Measurements from ENCODE around the gene TNNC2.

Gene TNNC2

GRCh38 chr20:45845452-45845851 lies 18.3 kb upstream of the TNNC2 start:
- Histone ChIP-seq H3K27ac (ENCODE audit: low read depth, low read length) (no peak overlapping the region), H3K4me3 (ENCODE audit: low read depth, low read length) (no peak overlapping the region), H3K27me3 (ENCODE audit: control insufficient read depth, insufficient read depth, low read length) (no peaks in the 10 kb centered on the region), H3K36me3 (ENCODE audit: control insufficient read depth, insufficient read depth, low read length) (peaks cover 68% of the 10 kb centered on the region), H3K9me3 (ENCODE audit: control insufficient read depth, insufficient read depth, low read length) (no peaks in the 10 kb centered on the region), H3K9ac (ENCODE audit: low read depth, low read length) (no peak overlapping the region), H3K4me1 (ENCODE audit: control insufficient read depth, insufficient read depth, low read length) (no peaks in the 10 kb centered on the region)

DNA sequence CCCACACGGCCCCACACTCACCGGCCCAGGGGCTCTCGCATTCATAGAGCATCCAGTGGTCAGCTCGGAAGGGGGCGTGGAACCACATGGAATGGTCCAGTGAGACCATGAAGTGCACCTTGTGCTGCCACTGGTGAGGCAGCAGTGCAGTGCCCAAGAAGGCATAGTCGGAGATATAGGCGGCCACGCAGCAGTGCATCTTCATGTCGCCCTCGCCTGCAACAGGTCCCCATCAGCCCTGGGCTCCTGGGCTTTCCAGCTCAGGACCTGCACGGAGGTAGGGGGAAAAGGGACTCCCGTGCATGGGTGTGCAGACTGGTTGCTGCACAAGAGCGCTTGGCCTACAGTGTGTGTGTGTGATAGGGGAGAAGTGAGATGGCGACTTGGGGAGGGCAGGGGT lies 16.4 kb upstream of the TNNC2 start:
- H3K36me3 ChIP-seq (ENCODE audit: control insufficient read depth, insufficient read depth, low read length) = peaks cover 73% of the 10 kb centered on the region
- H3K27ac ChIP-seq (ENCODE audit: low read depth, low read length) = no peak overlapping the region
- no peak overlapping the region for H3K4me3 ChIP-seq (ENCODE audit: low read depth, low read length)
- no peaks in the 10 kb centered on the region for H3K27me3 ChIP-seq (ENCODE audit: control insufficient read depth, insufficient read depth, low read length)
- no peaks in the 10 kb centered on the region for H3K4me1 ChIP-seq (ENCODE audit: control insufficient read depth, insufficient read depth, low read length)
- no peak overlapping the region for H3K9ac ChIP-seq (ENCODE audit: low read depth, low read length)
- no peaks in the 10 kb centered on the region for H3K9me3 ChIP-seq (ENCODE audit: control insufficient read depth, insufficient read depth, low read length)

DNA sequence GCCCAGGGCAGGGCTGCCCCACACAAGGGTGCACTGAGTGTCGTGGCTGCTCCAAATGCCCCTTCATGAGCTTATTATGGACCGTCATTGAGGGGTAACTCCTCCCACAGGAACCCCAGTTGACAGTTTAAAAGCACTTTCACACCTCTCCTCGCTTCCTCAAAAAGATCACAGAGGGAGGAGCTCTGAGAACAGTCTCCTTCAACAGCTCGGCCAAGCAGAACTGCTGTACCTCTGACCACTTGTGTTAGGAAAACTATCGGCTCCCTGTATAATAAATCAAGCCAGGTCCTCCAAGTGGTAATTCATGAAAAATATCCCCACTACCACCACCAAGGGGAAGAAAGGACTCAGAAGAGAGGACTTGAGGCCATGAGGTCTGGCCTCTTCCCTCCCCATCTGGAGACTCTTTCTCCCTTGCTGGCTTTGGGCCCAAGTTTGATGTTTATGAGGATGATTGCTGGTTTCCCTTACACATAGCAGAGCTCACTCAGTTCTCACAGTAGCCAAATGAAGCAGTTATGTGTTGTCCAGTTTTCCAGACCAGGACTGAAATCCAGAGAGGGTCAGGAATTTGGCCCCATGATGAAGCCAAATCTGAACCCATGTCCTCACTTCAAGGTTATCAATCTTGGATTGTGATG lies 15.2 kb upstream of the TNNC2 start:
- H3K9me3 ChIP-seq (ENCODE audit: control insufficient read depth, insufficient read depth, low read length) = no peaks in the 10 kb centered on the region
- no peak overlapping the region for H3K4me3 ChIP-seq (ENCODE audit: low read depth, low read length)
- H3K27me3 ChIP-seq (ENCODE audit: control insufficient read depth, insufficient read depth, low read length) = no peaks in the 10 kb centered on the region
- H3K9ac ChIP-seq (ENCODE audit: low read depth, low read length) = no peak overlapping the region
- no peak overlapping the region for H3K27ac ChIP-seq (ENCODE audit: low read depth, low read length)
- H3K4me1 ChIP-seq (ENCODE audit: control insufficient read depth, insufficient read depth, low read length) = no peaks in the 10 kb centered on the region
- H3K36me3 ChIP-seq (ENCODE audit: control insufficient read depth, insufficient read depth, low read length) = peaks cover 68% of the 10 kb centered on the region

DNA sequence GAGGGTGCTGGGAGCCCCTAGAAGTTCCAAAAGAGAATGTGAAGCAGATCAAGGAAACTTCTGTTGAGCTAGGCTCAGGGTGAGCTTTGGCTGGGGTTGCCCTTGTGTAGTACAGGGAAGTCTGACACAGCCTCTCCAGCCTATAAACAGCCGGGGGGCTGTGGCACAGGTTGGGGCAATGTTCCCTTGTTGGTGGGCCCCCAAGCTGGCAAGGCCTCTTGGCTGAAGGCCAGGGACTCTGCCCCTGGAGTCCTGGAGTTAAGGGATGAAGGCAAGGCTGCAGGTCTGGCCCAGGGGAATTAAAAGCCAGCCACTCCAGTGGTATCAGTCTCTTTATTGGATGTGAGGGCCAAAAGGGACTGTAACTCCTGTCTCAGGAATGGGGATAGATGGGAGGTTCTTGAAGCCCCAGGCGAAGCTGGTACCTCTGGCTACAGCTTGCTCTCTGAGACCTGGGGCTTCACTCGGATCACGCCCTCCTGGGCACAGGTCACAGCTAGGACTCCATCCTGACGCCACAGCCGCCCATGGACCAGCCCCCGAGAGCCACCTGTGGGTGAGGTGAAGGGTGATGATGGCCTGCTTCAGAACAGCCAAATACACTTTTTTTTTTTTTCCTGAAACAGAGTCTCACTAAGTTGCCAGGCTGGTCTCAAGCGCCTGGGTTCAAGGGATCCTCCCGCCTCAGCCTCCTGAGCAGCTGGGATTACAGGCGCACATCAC lies 14.5 kb upstream of the TNNC2 start:
- H3K27ac ChIP-seq (ENCODE audit: low read depth, low read length) = no peak overlapping the region
- H3K4me1 ChIP-seq (ENCODE audit: control insufficient read depth, insufficient read depth, low read length) = no peaks in the 10 kb centered on the region
- peaks cover 73% of the 10 kb centered on the region for H3K36me3 ChIP-seq (ENCODE audit: control insufficient read depth, insufficient read depth, low read length)
- H3K27me3 ChIP-seq (ENCODE audit: control insufficient read depth, insufficient read depth, low read length) = no peaks in the 10 kb centered on the region
- no peak overlapping the region for H3K4me3 ChIP-seq (ENCODE audit: low read depth, low read length)
- H3K9me3 ChIP-seq (ENCODE audit: control insufficient read depth, insufficient read depth, low read length) = no peaks in the 10 kb centered on the region
- no peak overlapping the region for H3K9ac ChIP-seq (ENCODE audit: low read depth, low read length)

DNA sequence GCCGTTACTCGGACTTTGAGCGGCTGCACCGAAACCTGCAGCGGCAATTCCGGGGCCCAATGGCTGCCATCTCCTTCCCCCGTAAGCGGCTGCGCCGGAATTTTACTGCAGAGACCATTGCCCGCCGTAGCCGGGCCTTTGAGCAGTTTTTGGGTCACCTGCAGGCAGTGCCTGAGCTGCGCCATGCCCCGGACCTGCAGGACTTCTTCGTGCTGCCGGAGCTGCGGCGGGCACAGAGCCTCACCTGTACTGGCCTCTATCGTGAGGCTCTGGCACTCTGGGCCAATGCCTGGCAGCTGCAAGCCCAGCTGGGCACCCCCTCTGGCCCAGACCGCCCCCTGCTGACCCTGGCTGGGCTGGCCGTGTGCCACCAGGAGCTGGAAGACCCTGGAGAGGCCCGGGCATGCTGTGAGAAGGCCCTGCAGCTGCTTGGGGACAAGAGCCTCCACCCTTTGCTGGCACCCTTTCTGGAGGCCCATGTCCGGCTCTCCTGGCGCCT lies 13.6 kb upstream of the TNNC2 start:
- Histone ChIP-seq H3K27me3 (ENCODE audit: control insufficient read depth, insufficient read depth, low read length) (no peaks in the 10 kb centered on the region), H3K9ac (ENCODE audit: low read depth, low read length) (no peak overlapping the region), H3K36me3 (ENCODE audit: control insufficient read depth, insufficient read depth, low read length) (peaks cover 69% of the 10 kb centered on the region), H3K4me1 (ENCODE audit: control insufficient read depth, insufficient read depth, low read length) (no peaks in the 10 kb centered on the region; the same call in 1 of the 2 replicates), H3K9me3 (ENCODE audit: control insufficient read depth, insufficient read depth, low read length) (no peaks in the 10 kb centered on the region), H3K27ac (ENCODE audit: low read depth, low read length) (no peak overlapping the region), H3K4me3 (ENCODE audit: low read depth, low read length) (no peak overlapping the region)

GRCh38 chr20:45836841-45837240 lies 9.7 kb upstream of the TNNC2 start:
- Histone ChIP-seq H3K4me3 (ENCODE audit: low read depth, low read length) (no peak overlapping the region), H3K27me3 (ENCODE audit: control insufficient read depth, insufficient read depth, low read length) (no peaks in the 10 kb centered on the region; the same call in 1 of the 2 replicates), H3K9me3 (ENCODE audit: control insufficient read depth, insufficient read depth, low read length) (no peaks in the 10 kb centered on the region), H3K27ac (ENCODE audit: low read depth, low read length) (no peak overlapping the region), H3K4me1 (ENCODE audit: control insufficient read depth, insufficient read depth, low read length) (peaks cover 19% of the 10 kb centered on the region), H3K36me3 (ENCODE audit: control insufficient read depth, insufficient read depth, low read length) (peaks cover 41% of the 10 kb centered on the region), H3K9ac (ENCODE audit: low read depth, low read length) (no peak overlapping the region)

DNA sequence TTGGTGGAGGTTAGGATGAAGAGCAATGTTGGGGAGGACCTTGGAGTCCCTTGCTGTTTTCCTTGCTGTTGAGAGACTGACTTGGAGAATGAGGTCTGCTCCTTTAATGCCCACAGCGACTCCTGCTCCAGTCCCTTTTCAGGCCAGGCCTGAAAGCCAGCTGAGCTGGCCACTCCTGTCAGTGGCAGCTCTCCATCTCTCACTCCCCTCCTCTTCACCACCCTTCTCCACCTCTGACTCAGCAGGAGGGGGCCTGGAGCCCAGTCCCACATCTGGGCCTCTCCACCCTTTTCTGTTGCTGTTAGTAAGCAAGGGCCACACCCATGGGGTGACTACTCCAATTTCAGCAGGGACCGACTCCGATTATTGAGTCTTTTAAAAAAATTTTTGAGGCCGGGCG lies 8.7 kb upstream of the TNNC2 start:
- H3K4me3 ChIP-seq (ENCODE audit: low read depth, low read length) = no peak overlapping the region
- peaks cover 32% of the 10 kb centered on the region for H3K36me3 ChIP-seq (ENCODE audit: control insufficient read depth, insufficient read depth, low read length)
- H3K9ac ChIP-seq (ENCODE audit: low read depth, low read length) = no peak overlapping the region
- H3K27me3 ChIP-seq (ENCODE audit: control insufficient read depth, insufficient read depth, low read length) = no peaks in the 10 kb centered on the region; the same call in 1 of the 2 replicates
- H3K9me3 ChIP-seq (ENCODE audit: control insufficient read depth, insufficient read depth, low read length) = no peaks in the 10 kb centered on the region
- H3K4me1 ChIP-seq (ENCODE audit: control insufficient read depth, insufficient read depth, low read length) = peaks cover 19% of the 10 kb centered on the region
- H3K27ac ChIP-seq (ENCODE audit: low read depth, low read length) = no peak overlapping the region

DNA sequence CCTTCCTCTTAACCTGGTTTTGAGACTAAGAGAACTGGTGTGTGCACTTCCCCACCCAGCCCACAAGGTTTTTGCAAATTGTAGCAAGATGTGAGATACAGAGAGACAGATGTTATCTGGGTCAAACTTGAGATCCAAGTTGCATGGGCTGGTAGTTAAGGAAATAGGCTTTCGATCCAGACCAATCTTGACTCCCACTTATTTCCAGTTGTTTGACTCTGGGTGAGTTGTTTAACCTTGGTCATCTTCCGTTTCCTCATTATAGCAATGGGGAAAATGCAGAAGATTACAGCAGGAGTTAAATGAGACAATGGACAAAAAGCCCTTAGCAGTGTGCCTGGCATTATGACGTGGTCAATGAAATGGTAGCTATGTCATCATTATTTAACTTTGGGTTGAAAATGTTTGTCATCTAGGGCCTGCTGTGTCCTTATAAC lies 8.2 kb upstream of the TNNC2 start:
- no peak overlapping the region for H3K9ac ChIP-seq (ENCODE audit: low read depth, low read length)
- H3K27ac ChIP-seq (ENCODE audit: low read depth, low read length) = no peak overlapping the region
- no peak overlapping the region for H3K4me3 ChIP-seq (ENCODE audit: low read depth, low read length)

GRCh38 chr20:45834797-45835161 lies 7.7 kb upstream of the TNNC2 start:
- Histone ChIP-seq H3K4me3 (ENCODE audit: low read depth, low read length) (peak overlapping the region; percentile 79), H3K27ac (ENCODE audit: low read depth, low read length) (no peak overlapping the region), H3K36me3 (ENCODE audit: control insufficient read depth, insufficient read depth, low read length) (peaks cover 22% of the 10 kb centered on the region), H3K9me3 (ENCODE audit: control insufficient read depth, insufficient read depth, low read length) (no peaks in the 10 kb centered on the region), H3K27me3 (ENCODE audit: control insufficient read depth, insufficient read depth, low read length) (no peaks in the 10 kb centered on the region; the same call in 1 of the 2 replicates), H3K9ac (ENCODE audit: low read depth, low read length) (no peak overlapping the region), H3K4me1 (ENCODE audit: control insufficient read depth, insufficient read depth, low read length) (peaks cover 19% of the 10 kb centered on the region)

More for the DNA sequence above, 8.2 kb upstream of the TNNC2 start:
- Histone ChIP-seq H3K36me3 (ENCODE audit: control insufficient read depth, insufficient read depth, low read length) (peaks cover 28% of the 10 kb centered on the region), H3K4me1 (ENCODE audit: control insufficient read depth, insufficient read depth, low read length) (peaks cover 19% of the 10 kb centered on the region), H3K27me3 (ENCODE audit: control insufficient read depth, insufficient read depth, low read length) (no peaks in the 10 kb centered on the region; the same call in 1 of the 2 replicates), H3K9me3 (ENCODE audit: control insufficient read depth, insufficient read depth, low read length) (no peaks in the 10 kb centered on the region)

DNA sequence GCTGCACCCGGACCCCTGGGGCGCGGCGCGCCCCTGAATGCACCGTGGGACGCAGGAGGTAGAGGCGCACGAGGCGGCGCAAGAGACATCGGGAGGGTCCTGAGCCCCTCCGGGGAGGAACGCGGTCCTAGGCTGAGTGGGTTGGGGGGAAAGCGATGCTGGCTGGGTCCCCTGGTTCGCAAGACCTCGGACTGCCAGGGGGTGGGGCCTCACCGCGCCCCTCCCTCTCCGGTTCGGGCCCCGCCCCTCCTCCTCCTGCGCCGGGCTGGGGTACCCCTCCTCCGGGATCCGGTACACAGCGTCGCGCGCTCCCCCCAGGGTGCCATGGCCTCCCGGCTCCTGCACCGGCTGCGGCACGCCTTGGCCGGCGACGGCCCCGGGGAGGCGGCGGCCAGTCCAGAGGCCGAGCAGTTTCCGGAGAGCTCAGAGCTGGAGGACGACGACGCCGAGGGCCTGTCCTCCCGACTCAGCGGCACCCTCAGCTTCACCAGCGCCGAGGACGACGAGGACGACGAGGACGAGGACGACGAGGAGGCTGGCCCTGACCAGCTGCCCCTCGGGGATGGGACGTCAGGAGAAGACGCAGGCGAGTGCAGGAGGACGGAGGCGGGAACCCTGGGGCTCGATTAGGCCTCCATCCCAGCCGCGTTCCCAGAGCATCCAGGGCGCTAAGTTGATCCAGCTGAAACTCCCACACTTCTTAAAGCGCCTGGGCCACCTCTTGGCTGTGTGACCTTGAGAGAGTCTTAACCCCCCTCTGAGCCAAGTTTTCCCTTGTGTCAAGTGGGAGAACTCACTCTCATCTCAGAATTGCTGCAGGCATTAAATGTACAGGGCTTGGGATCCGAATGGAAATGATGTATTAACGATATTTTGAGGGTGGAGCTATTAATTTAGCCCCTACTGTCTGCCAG lies 7.0 kb upstream of the TNNC2 start:
- peaks cover 19% of the 10 kb centered on the region for H3K4me1 ChIP-seq (ENCODE audit: control insufficient read depth, insufficient read depth, low read length)
- peak overlapping the region; percentile 65; the same call in 1 of the 2 replicates for H3K9ac ChIP-seq (ENCODE audit: low read depth, low read length)
- H3K36me3 ChIP-seq (ENCODE audit: control insufficient read depth, insufficient read depth, low read length) = peaks cover 19% of the 10 kb centered on the region
- peak overlapping the region; percentile 59 for H3K27ac ChIP-seq (ENCODE audit: low read depth, low read length)
- H3K4me3 ChIP-seq (ENCODE audit: low read depth, low read length) = peak overlapping the region; percentile 79
- H3K27me3 ChIP-seq (ENCODE audit: control insufficient read depth, insufficient read depth, low read length) = no peaks in the 10 kb centered on the region; the same call in 1 of the 2 replicates
- H3K9me3 ChIP-seq (ENCODE audit: control insufficient read depth, insufficient read depth, low read length) = no peaks in the 10 kb centered on the region

All from HUES48 (cell line).